ENCODE results near the gene ALDOC. TPM values are rescaled to one million over a fixed set of nuclear protein-coding genes. Genes with fewer than 3 reads are reported as not detected.

The ALDOC gene
- total RNA-seq, 1 experiment from 2014 or later: 53.2 TPM

DNA sequence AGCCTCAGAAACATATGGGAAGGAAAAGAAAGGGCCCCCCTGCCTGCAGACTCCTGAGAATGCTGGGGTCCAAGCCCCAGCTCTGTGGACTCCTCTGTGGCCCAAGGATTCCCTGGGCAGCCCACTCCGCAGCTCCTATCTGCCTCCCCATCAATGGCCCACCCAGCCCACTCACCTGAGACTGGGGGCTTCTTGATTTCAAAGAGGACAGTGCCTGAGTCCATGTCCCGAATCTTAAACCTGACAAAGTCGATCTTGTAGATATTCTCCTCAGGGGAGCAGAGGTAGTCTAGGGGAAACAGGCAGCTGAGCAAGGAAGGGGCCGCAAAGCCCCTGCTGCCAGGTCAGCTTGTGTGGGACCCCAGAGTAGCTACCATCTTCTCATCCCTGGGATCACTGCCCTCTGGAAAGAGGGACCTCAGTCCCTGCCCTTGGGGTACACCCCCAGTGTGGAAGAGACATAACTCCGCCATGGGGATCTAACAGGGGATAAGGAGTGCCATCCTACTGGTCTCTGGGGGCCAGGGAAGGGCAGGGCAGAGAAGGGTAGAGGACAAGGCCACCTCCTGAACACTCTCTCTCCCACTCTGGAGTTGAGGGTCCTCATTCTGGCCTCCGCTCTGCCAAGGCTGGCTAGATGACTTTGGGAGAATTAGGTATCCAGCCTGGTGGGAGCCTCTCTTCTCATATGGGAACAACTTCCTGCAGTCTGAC is 28.1 kb downstream of the ALDOC start:
- Histone ChIP-seq H3K4me1 (ENCODE audit: insufficient read depth, low read length) (peaks cover 8% of the 10 kb centered on the region; the same call in 1 of the 2 replicates), H4K91ac (ENCODE audit: insufficient read length, low read depth, low read length) (no peak overlapping the region), H3K23me2 (ENCODE audit: insufficient read length, low read depth, low read length, poor library complexity, severe bottlenecking) (peaks cover 5% of the 10 kb centered on the region), H3K9me3 (ENCODE audit: control insufficient read depth, low read depth, low read length) (no peaks in the 10 kb centered on the region), H3K4ac (ENCODE audit: low read depth, low read length) (no peak overlapping the region), H3K56ac (ENCODE audit: insufficient read length, low read depth, low read length) (no peak overlapping the region), H3K23ac (ENCODE audit: insufficient read length, low read depth, low read length) (no peak overlapping the region), H3T11ph (ENCODE audit: low read length) (no peak overlapping the region), H2BK12ac (ENCODE audit: insufficient read length, low read depth, low read length) (no peak overlapping the region), H3K79me1 (ENCODE audit: insufficient read depth, low read depth, low read length, poor library complexity, severe bottlenecking) (no peaks in the 10 kb centered on the region), H3K14ac (ENCODE audit: insufficient read depth, low read length) (no peak overlapping the region), H4K5ac (ENCODE audit: insufficient read length, low read depth, low read length) (no peak overlapping the region), H3K79me2 (ENCODE audit: insufficient read depth, low read length) (no peaks in the 10 kb centered on the region; the same call in 1 of the 2 replicates), H2AFZ (ENCODE audit: low read length) (no peak overlapping the region), H2BK5ac (ENCODE audit: insufficient read length, low read length) (no peak overlapping the region), H3K9ac (ENCODE audit: extremely low read depth, insufficient read length, low read length) (no peak overlapping the region), H2BK20ac (ENCODE audit: low read depth, low read length, poor library complexity, severe bottlenecking) (no peak overlapping the region), H2BK15ac (ENCODE audit: low read depth, low read length) (no peak overlapping the region), H3K4me2 (ENCODE audit: insufficient read depth, insufficient read length, low read length) (no peak overlapping the region), H3K18ac (ENCODE audit: insufficient read length, low read depth, low read length) (no peak overlapping the region), H2BK120ac (ENCODE audit: low read depth, low read length, poor library complexity, severe bottlenecking) (no peak overlapping the region), H4K8ac (replicated peaks; ENCODE audit: insufficient read length, low read depth, low read length) (no peak overlapping the region), H2AK5ac (ENCODE audit: insufficient read length, low read length) (no peak overlapping the region), H3K27me3 (ENCODE audit: insufficient read depth, low read length) (no peaks in the 10 kb centered on the region), H3K27ac (ENCODE audit: insufficient read length, low read depth, low read length) (no peak overlapping the region), H4K20me1 (ENCODE audit: control insufficient read depth, insufficient read depth, insufficient read length) (no peaks in the 10 kb centered on the region)
- H3K9me3 Mint-ChIP-seq: no peaks in the 10 kb centered on the region
- DNase-seq: no peak
- H3K27ac Mint-ChIP-seq: no peak overlapping the region
- H3K4me3 Mint-ChIP-seq: no peak overlapping the region
- peaks cover 4% of the 10 kb centered on the region for H3K27me3 Mint-ChIP-seq (ENCODE audit: low read depth)
- TF ChIP-seq, protein P1, sequence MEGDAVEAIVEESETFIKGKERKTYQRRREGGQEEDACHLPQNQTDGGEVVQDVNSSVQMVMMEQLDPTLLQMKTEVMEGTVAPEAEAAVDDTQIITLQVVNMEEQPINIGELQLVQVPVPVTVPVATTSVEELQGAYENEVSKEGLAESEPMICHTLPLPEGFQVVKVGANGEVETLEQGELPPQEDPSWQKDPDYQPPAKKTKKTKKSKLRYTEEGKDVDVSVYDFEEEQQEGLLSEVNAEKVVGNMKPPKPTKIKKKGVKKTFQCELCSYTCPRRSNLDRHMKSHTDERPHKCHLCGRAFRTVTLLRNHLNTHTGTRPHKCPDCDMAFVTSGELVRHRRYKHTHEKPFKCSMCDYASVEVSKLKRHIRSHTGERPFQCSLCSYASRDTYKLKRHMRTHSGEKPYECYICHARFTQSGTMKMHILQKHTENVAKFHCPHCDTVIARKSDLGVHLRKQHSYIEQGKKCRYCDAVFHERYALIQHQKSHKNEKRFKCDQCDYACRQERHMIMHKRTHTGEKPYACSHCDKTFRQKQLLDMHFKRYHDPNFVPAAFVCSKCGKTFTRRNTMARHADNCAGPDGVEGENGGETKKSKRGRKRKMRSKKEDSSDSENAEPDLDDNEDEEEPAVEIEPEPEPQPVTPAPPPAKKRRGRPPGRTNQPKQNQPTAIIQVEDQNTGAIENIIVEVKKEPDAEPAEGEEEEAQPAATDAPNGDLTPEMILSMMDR (conservative IDR thresholded peaks at IDR 0.05): no peak; the same call in 1 of the 3 replicates
- peaks cover 2 to 9% (median 4%) of the 10 kb centered on the region in 3 experiments; a peak in 6 of 7 replicates for H3K36me3 Mint-ChIP-seq (ENCODE audit: insufficient read depth in 1 of 3, low read depth in 3 of 3)
- no CpG with 5 or more reads among the region's 6 CpGs for WGBS (ENCODE audit: extremely low coverage, insufficient read length, low lambda C conversion rate)
- peaks cover 39 to 68% of the 10 kb centered on the region in 2 experiments for H3K4me1 Mint-ChIP-seq

All from H9 (cell line).